Muscle of leg (tissue), 11 donors: ENCODE data around the gene SYK. TPM values are rescaled to one million over a fixed set of nuclear protein-coding genes. Genes with fewer than 3 reads are reported as not detected.
"Not testable (repeated sequence)": the region's sequence is repeated elsewhere in the genome, so short reads cannot be mapped to it uniquely, and the experiment has no call there.

Experiments
- DNase-seq: peaks from one replicate; pipeline ENCODE4 v3.0.0; 2013
- H3K27ac ChIP-seq: one replicate; pipeline ENCODE4 v1.5.1; 2013; ENCODE audit warnings: mild to moderate bottlenecking, low read length, control low read depth
- H3K27me3 ChIP-seq: one replicate; pipeline ENCODE4 v1.6.1; 2013; ENCODE audit warnings: low read length; ENCODE audit not compliant: control insufficient read depth, insufficient read depth
- H3K36me3 ChIP-seq: one replicate; pipeline ENCODE4 v1.6.1; 2013; ENCODE audit warnings: low read length; ENCODE audit not compliant: control insufficient read depth, insufficient read depth
- H3K4me1 ChIP-seq: one replicate; pipeline ENCODE4 v1.6.1; 2013; ENCODE audit warnings: low read length; ENCODE audit not compliant: control insufficient read depth, insufficient read depth
- H3K4me3 ChIP-seq: one replicate; pipeline ENCODE4 v1.5.1; 2013; ENCODE audit warnings: low read length, control low read depth
- H3K9me3 ChIP-seq: replicated peaks from 2 replicates; pipeline ENCODE4 v1.6.1; 2013; ENCODE audit warnings: low read depth, low read length; ENCODE audit not compliant: control insufficient read depth
- WGBS: methylation state at CpG from one replicate; pipeline ENCODE4 v1.1.5; 2013; ENCODE audit warnings: missing lambda C conversion rate; ENCODE audit not compliant: insufficient coverage; 5-methylcytosine and 5-hydroxymethylcytosine counted together
- polyA plus RNA-seq, 8 donors: library from polyadenylated mRNA; unstranded; fragments of 120-200 nt; gene quantifications; one replicate each; pipeline versions ENCODE4 v1.2.1 to v1.2.3, GENCODE V29; 2013; ENCODE audit warnings: inconsistent platforms in 1 of 8, low replicate concordance in 1 of 8; ENCODE audit not compliant: insufficient read length in 8 of 8, insufficient read depth in 1 of 8
- total RNA-seq: library from RNA; stranded (reverse); fragments of 120-200 nt; gene quantifications from one replicate; pipeline ENCODE4 v1.2.4, GENCODE V29; 2013

SYK gene
- total and polyA plus RNA-seq, 9 donors = 2.3 to 5.1 (median 3.4) TPM

GRCh38 chr9:90886868-90887267 lies 85.2 kb downstream of the SYK start:
- not testable (repeated sequence) for DNase-seq, H3K4me1 ChIP-seq, H3K27ac ChIP-seq, H3K36me3 ChIP-seq, H3K27me3 ChIP-seq, H3K4me3 ChIP-seq, H3K9me3 ChIP-seq

- Histone ChIP-seq H3K36me3 (no peaks in the 10 kb centered on the region), H3K9me3 (no peaks in the 10 kb centered on the region), H3K4me1 (no peaks in the 10 kb centered on the region), H3K4me3 (no peak overlapping the region), H3K27ac (no peak overlapping the region), H3K27me3 (no peaks in the 10 kb centered on the region)
- over 99% methylated on average over 7 of the region's 8 CpGs for WGBS
- no peak for DNase-seq
These were observed 87.3 kb downstream of the SYK start for GRCh38 chr9:90888941-90889340.

- Histone ChIP-seq H3K9me3 (no peaks in the 10 kb centered on the region), H3K27ac (no peak overlapping the region), H3K27me3 (no peaks in the 10 kb centered on the region), H3K4me3 (no peak overlapping the region), H3K4me1 (peaks cover 2% of the 10 kb centered on the region), H3K36me3 (no peaks in the 10 kb centered on the region)
- DNase-seq = no peak
- WGBS = 58% methylated on average over 10 of the region's 10 CpGs
These were observed 88.7 kb downstream of the SYK start for GRCh38 chr9:90890146-90890810.

- Histone ChIP-seq H3K36me3 (no peaks in the 10 kb centered on the region), H3K27me3 (no peaks in the 10 kb centered on the region), H3K4me3 (no peak overlapping the region), H3K9me3 (no peaks in the 10 kb centered on the region), H3K27ac (no peak overlapping the region), H3K4me1 (peaks cover 3% of the 10 kb centered on the region)
- 64% methylated on average over 5 of the region's 8 CpGs for WGBS
- DNase-seq = no peak
These were observed 89.9 kb downstream of the SYK start for GRCh38 chr9:90891308-90892040.

GRCh38 chr9:90892918-90893317 lies 91.3 kb downstream of the SYK start:
- 41% methylated on average over 6 of the region's 6 CpGs for WGBS
- H3K9me3 ChIP-seq = no peaks in the 10 kb centered on the region
- no peak overlapping the region for H3K27ac ChIP-seq
- no peaks in the 10 kb centered on the region for H3K36me3 ChIP-seq
- H3K4me3 ChIP-seq = no peak overlapping the region
- peaks cover 3% of the 10 kb centered on the region for H3K4me1 ChIP-seq
- H3K27me3 ChIP-seq = no peaks in the 10 kb centered on the region
- DNase-seq = no peak

- H3K27ac ChIP-seq = no peak overlapping the region
- peaks cover 3% of the 10 kb centered on the region for H3K4me1 ChIP-seq
- no peak overlapping the region for H3K4me3 ChIP-seq
- H3K9me3 ChIP-seq = no peaks in the 10 kb centered on the region
- no peaks in the 10 kb centered on the region for H3K27me3 ChIP-seq
- no peaks in the 10 kb centered on the region for H3K36me3 ChIP-seq
- 67% methylated on average over 4 of the region's 4 CpGs for WGBS
- DNase-seq = no peak
These were observed 92.1 kb downstream of the SYK start for GRCh38 chr9:90893706-90894105.

GRCh38 chr9:90894986-90895687 lies 93.5 kb downstream of the SYK start:
- Histone ChIP-seq H3K27ac (no peak overlapping the region), H3K4me3 (no peak overlapping the region), H3K36me3 (no peaks in the 10 kb centered on the region), H3K27me3 (no peaks in the 10 kb centered on the region), H3K9me3 (no peaks in the 10 kb centered on the region), H3K4me1 (peaks cover 3% of the 10 kb centered on the region)
- no peak for DNase-seq
- 70% methylated on average over 11 of the region's 16 CpGs for WGBS

GRCh38 chr9:90895786-90896185 lies 94.2 kb downstream of the SYK start:
- no peaks in the 10 kb centered on the region for H3K27me3 ChIP-seq
- no peaks in the 10 kb centered on the region for H3K36me3 ChIP-seq
- H3K9me3 ChIP-seq = no peaks in the 10 kb centered on the region
- no peak overlapping the region for H3K4me3 ChIP-seq
- WGBS = 83% methylated on average over 3 of the region's 7 CpGs
- DNase-seq = no peak
- H3K4me1 ChIP-seq = peaks cover 3% of the 10 kb centered on the region
- no peak overlapping the region for H3K27ac ChIP-seq

GRCh38 chr9:90896231-90896630 lies 94.6 kb downstream of the SYK start:
- no peaks in the 10 kb centered on the region for H3K9me3 ChIP-seq
- WGBS = no CpG with 5 or more reads among the region's 3 CpGs
- H3K4me3 ChIP-seq = no peak overlapping the region
- peaks cover 3% of the 10 kb centered on the region for H3K4me1 ChIP-seq
- DNase-seq = no peak
- H3K27ac ChIP-seq = no peak overlapping the region
- H3K36me3 ChIP-seq = no peaks in the 10 kb centered on the region
- no peaks in the 10 kb centered on the region for H3K27me3 ChIP-seq

- Histone ChIP-seq H3K9me3 (no peaks in the 10 kb centered on the region), H3K4me3 (no peak overlapping the region), H3K4me1 (peaks cover 3% of the 10 kb centered on the region), H3K27ac (no peak overlapping the region), H3K36me3 (no peaks in the 10 kb centered on the region), H3K27me3 (peaks cover 3% of the 10 kb centered on the region)
- 0% methylated on average over 1 of the region's 3 CpGs for WGBS
- no peak for DNase-seq
These were observed 96.6 kb downstream of the SYK start for GRCh38 chr9:90898228-90898627.
